Measurements from ENCODE around the gene VAT1.

The VAT1 gene

DNA sequence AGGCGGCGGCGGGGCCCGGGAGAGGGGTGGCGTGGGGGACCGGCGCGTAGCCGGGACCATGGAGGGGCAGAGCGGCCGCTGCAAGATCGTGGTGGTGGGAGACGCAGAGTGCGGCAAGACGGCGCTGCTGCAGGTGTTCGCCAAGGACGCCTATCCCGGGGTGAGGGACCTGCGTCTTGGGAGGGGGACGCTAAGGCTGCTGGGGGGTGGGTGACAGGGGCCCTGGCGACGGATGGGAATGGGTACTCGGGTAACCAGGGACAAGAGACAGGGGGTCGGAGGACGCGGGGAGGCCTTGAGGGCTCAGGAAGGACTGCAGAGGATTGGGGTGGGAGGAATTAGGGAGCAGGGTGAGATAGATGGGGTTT is 3.1 kb upstream of the VAT1 start:
- Histone ChIP-seq H3K9ac (ENCODE audit: low read length) (no peak overlapping the region), H3K36me3 (ENCODE audit: control insufficient read depth, insufficient read depth, low read length) (no peaks in the 10 kb centered on the region), H3K4me3 (ENCODE audit: low read length) (no peak overlapping the region), H3K27me3 (ENCODE audit: control insufficient read depth, insufficient read depth, low read length) (no peaks in the 10 kb centered on the region), H3K4me1 (ENCODE audit: control insufficient read depth, insufficient read depth, low read length) (peaks cover 18% of the 10 kb centered on the region), H3K9me3 (ENCODE audit: control insufficient read depth, low read length) (no peaks in the 10 kb centered on the region)

DNA sequence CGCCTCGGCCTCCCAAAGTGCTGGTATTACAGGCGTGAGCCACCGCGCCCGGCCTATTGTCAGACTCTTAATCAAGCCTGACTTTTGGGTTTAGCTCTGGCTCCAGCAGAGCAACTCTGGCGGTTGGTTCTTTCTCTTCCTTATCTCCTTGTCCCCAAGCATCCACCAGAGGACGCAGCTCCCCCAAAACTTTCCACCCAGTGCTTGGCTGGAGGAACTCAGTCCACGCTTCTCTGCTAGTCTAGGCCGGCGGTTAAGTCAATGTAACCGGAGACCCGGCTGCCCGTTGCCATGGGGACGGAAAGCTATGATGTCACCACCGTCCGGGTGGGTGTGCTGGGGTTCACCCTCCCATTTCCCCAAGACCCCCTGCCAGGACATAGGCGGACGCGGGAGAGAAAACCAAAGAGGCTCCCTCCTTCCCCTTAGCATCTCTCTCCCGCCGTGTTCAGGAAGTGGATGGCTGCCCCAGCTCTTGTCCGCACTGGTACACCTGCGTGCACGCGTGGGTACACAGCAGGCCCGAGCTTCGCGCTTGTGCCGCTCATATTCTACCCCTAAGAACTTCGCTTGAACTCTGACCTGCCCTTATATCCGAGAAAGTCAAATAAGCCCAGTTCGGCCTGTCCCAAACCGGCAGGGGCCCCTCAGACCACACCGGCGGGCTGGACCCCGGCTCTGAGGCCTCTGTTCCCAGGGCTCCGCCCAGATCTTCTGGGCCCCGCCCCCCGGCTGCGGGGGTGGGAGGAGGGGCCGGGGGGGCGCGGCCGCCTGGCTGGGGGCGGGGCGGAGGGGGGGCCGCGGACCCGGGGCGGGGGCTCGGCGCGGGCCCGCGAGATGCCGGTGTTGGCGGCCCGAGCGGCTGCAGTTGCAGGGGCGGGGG is 2.5 kb upstream of the VAT1 start, which contains the start of gene RND2:
Gene RND2, plus strand, starts transcription at position 825 of the 883 bp plus-strand sequence. CDS start 117 bp downstream, outside the sequence.
- peak within 1 kb of the TSS; percentile 51 for H3K4me3 ChIP-seq (ENCODE audit: low read length)
- no peaks in the 10 kb centered on the region for H3K9me3 ChIP-seq (ENCODE audit: control insufficient read depth, low read length)
- peaks cover 25% of the 10 kb centered on the region for H3K4me1 ChIP-seq (ENCODE audit: control insufficient read depth, insufficient read depth, low read length)
- H3K9ac ChIP-seq (ENCODE audit: low read length): peak within 1 kb of the TSS; percentile 68
- no peaks in the 10 kb centered on the region for H3K27me3 ChIP-seq (ENCODE audit: control insufficient read depth, insufficient read depth, low read length)
- no peaks in the 10 kb centered on the region for H3K36me3 ChIP-seq (ENCODE audit: control insufficient read depth, insufficient read depth, low read length)

DNA sequence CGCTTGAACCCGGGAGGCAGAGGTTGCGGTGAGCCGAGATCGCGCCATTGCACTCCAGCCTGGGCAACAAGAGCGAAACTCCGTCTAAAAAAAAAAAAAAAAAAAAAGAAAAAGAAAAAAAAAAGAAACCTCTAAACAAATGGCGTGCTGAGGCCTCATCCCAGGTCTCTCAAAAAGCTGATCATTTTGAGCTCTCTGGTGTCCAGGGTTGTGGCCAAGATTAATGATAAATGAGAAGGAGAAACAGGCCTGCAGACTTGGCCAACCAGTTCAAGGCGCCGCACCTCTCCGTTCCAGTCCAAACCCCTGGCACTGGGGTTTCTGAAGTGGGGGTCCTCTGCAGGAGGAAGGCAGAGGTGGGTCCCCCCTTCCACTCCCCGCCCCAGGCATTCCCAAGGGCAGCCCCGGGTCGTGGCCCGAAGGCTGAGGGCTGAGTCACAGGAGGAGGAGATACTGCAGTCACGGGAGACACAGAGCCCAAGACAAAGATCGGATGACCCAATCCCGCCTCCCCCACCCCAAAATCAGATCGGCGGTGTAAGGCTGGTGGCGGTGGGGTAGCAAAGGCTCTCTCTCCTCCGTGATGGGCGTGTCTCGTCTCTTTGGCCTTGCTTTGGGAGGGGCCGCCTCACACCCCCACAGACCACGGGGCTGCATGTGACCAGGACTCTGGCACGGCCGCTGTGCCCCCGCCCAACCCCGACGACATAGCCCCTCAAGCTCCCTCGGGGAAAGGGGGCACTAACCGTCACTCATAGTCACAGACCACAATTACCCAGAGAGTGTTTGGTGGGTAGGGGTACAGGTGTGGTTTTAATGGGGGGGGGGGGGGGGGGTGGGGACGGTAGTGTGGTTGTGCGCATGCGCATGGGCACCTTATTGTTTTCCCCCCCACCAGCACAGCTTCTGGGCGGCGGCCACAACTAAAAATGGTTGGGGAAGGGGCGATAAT is 1.1 kb downstream of the VAT1 start:
- peak overlapping the region; percentile 74 for H3K4me3 ChIP-seq (ENCODE audit: low read length)
- no peaks in the 10 kb centered on the region for H3K27me3 ChIP-seq (ENCODE audit: control insufficient read depth, insufficient read depth, low read length)
- no peaks in the 10 kb centered on the region for H3K36me3 ChIP-seq (ENCODE audit: control insufficient read depth, insufficient read depth, low read length)
- H3K9me3 ChIP-seq (ENCODE audit: control insufficient read depth, low read length): no peaks in the 10 kb centered on the region
- H3K4me1 ChIP-seq (ENCODE audit: control insufficient read depth, insufficient read depth, low read length): peaks cover 37% of the 10 kb centered on the region
- H3K9ac ChIP-seq (ENCODE audit: low read length): peak overlapping the region; percentile 74

DNA sequence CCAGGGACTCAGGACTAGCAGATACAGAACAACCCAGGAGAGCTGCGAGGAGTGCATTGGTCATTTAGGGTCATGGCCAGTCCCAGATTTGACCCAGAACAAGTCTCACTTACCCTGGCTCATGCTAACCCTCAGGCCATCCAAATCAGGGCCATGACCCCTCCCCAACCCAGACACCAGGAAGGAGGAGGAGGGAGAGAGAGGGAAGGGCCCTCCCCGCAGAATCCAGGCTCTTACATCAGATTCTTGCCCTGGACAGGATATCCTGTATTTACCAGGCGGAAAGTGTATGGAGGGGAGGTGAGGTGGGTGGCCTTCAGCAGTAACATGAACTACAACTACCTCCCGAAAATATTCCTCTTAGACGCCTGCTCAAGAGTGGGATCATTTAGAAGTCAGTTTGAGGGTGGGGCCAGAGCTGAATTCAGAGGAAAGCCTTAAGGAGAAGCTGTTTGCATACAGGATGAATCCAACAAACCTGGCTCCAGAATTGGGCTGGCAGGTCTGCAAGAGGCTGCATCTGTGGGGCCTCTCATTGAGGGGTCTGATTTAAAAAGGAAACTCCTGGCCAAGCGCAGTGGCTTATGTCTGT is 2.1 kb downstream of the VAT1 start:
- no peaks in the 10 kb centered on the region for H3K27me3 ChIP-seq (ENCODE audit: control insufficient read depth, insufficient read depth, low read length)
- H3K36me3 ChIP-seq (ENCODE audit: control insufficient read depth, insufficient read depth, low read length): no peaks in the 10 kb centered on the region
- H3K9ac ChIP-seq (ENCODE audit: low read length): peak overlapping the region; percentile 4
- H3K9me3 ChIP-seq (ENCODE audit: control insufficient read depth, low read length): no peaks in the 10 kb centered on the region
- H3K4me1 ChIP-seq (ENCODE audit: control insufficient read depth, insufficient read depth, low read length): peaks cover 42% of the 10 kb centered on the region
- H3K4me3 ChIP-seq (ENCODE audit: low read length): no peak overlapping the region

DNA sequence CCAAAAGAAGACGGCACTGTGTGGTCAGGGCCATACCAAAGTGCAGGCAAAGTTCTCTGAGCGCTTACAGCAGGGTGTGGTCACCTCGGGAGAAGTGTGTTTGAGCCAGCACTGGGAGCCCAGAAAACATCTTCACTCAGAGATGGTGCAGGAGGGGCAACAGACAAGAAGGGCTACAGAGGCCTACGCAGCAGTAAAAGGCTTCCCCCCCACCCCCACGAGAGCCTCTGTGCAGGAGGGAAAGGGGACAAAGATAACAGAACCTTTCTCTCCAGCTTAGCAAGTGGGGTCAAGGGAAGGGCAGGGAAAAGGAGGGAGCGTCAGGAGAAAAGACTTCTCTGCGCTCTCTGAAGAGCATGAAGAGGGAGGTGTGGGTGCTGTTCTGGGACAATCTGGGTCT is 2.8 kb downstream of the VAT1 start:
- H3K4me1 ChIP-seq (ENCODE audit: control insufficient read depth, insufficient read depth, low read length): peaks cover 45% of the 10 kb centered on the region

DNA sequence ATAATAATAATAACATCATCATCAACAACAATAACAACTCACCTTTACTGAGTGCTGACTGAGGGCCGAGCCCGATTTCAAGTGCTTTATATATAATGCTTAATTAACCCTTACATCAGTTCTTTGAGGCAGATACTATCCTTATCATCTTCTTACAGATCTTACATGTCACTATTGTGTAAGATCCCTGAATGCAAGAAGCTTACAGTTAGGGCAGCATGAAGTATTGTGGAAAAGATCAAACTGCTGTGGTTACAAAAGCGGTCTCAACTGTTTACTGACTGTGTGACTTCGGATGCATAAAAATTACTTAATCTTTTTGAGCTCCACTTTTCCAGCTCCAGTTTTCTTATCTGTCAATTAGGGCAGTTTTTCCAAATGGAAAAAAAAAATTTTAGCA is 3.3 kb downstream of the VAT1 start:
- Histone ChIP-seq H3K27me3 (ENCODE audit: control insufficient read depth, insufficient read depth, low read length) (no peaks in the 10 kb centered on the region), H3K4me3 (ENCODE audit: low read length) (no peak overlapping the region), H3K4me1 (ENCODE audit: control insufficient read depth, insufficient read depth, low read length) (peaks cover 47% of the 10 kb centered on the region), H3K36me3 (ENCODE audit: control insufficient read depth, insufficient read depth, low read length) (no peaks in the 10 kb centered on the region), H3K9me3 (ENCODE audit: control insufficient read depth, low read length) (no peaks in the 10 kb centered on the region), H3K9ac (ENCODE audit: low read length) (no peak overlapping the region)

More for the DNA sequence above, 2.8 kb downstream of the VAT1 start:
- no peaks in the 10 kb centered on the region for H3K36me3 ChIP-seq (ENCODE audit: control insufficient read depth, insufficient read depth, low read length)
- H3K27me3 ChIP-seq (ENCODE audit: control insufficient read depth, insufficient read depth, low read length): no peaks in the 10 kb centered on the region
- H3K9ac ChIP-seq (ENCODE audit: low read length): peak overlapping the region; percentile 4
- no peaks in the 10 kb centered on the region for H3K9me3 ChIP-seq (ENCODE audit: control insufficient read depth, low read length)
- H3K4me3 ChIP-seq (ENCODE audit: low read length): no peak overlapping the region

DNA sequence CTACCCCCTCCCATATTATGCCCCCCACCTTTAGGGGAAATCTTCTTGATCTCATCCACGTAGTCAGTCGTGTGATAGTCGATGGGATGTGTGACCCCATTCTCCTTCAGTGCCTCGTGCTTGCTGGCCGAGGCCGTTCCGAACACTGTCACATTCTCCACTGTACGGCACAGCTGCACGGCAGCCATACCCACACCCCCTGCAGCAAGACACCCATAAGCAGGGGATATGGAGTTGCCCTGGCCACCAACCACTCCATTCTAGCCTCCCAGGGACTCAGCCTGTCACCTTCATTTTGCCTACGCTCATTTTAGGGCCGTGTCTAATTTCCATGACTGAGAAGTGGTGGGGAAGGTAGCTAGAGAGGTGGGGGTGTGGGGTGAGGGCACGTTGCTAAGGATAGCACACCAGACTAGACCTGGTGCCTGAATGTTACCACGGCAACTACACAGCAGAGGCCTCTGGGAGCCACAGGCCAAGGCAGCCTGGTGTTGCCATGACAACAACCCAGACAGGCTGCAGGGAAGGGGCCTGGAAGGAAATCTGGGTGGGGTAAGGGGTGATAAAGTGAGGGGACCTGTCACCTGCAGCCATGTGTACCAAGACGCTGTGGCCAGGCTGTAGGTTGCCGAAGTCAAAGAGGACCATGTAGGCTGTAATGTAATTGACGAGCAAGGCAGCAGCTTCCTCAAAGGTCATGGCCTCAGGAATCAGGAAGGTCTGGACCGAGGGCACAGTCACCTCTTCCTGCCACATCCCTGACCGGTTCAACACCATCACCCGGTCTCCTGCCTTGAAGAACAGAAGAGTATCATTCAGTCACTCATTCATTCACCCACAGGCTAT is 4.0 kb downstream of the VAT1 start:
- no peaks in the 10 kb centered on the region for H3K27me3 ChIP-seq (ENCODE audit: control insufficient read depth, insufficient read depth, low read length)
- no peak overlapping the region for H3K9ac ChIP-seq (ENCODE audit: low read length)
- no peaks in the 10 kb centered on the region for H3K36me3 ChIP-seq (ENCODE audit: control insufficient read depth, insufficient read depth, low read length)
- H3K4me1 ChIP-seq (ENCODE audit: control insufficient read depth, insufficient read depth, low read length): peaks cover 47% of the 10 kb centered on the region
- H3K4me3 ChIP-seq (ENCODE audit: low read length): no peak overlapping the region
- no peaks in the 10 kb centered on the region for H3K9me3 ChIP-seq (ENCODE audit: control insufficient read depth, low read length)

DNA sequence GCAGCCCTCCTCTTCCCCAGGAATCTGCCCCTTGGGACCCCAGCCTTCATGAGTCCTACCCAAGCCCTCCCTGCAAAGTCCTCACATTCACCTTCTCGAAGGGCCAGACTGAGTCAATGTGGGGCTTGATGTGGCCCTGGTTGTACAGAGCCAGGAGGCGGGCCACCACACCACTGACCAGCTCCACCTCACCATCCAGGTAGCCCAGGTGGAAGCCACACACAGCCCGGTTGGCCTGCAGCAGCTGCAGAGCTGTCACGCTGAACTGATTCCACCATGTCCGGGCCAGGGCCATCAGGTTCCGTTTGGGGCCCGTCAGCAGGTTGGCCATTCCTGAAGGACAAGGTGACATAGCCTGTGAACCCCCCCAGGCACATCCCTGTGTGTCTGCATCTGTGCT is 6.0 kb downstream of the VAT1 start:
- no peaks in the 10 kb centered on the region for H3K27me3 ChIP-seq (ENCODE audit: control insufficient read depth, insufficient read depth, low read length)
- H3K36me3 ChIP-seq (ENCODE audit: control insufficient read depth, insufficient read depth, low read length): no peaks in the 10 kb centered on the region
- peaks cover 49% of the 10 kb centered on the region for H3K4me1 ChIP-seq (ENCODE audit: control insufficient read depth, insufficient read depth, low read length)
- no peaks in the 10 kb centered on the region for H3K9me3 ChIP-seq (ENCODE audit: control insufficient read depth, low read length)
- no peak overlapping the region for H3K4me3 ChIP-seq (ENCODE audit: low read length)
- H3K9ac ChIP-seq (ENCODE audit: low read length): no peak overlapping the region

DNA sequence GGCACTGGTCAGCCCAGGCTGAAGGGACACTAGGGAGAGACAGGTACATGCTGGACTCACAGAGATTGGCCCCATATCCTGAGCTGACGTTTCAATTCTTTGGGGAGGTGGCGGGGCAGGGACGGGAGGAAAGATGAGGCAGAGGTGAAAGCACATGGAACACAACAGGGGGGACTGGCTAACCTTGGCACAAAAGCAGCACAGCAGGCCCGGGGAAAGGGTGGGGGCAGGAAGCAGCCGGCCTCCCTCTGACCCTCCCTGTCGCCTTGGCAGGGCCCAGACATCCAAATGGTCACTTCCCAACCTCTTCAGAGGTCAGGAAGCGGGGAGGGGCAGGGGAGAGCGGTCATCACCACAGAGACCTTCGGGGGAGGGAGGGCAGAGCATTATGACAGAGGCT is 6.6 kb downstream of the VAT1 start:
- Histone ChIP-seq H3K9ac (ENCODE audit: low read length) (no peak overlapping the region), H3K9me3 (ENCODE audit: control insufficient read depth, low read length) (no peaks in the 10 kb centered on the region), H3K27me3 (ENCODE audit: control insufficient read depth, insufficient read depth, low read length) (no peaks in the 10 kb centered on the region), H3K4me3 (ENCODE audit: low read length) (no peak overlapping the region), H3K36me3 (ENCODE audit: control insufficient read depth, insufficient read depth, low read length) (no peaks in the 10 kb centered on the region), H3K4me1 (ENCODE audit: control insufficient read depth, insufficient read depth, low read length) (peaks cover 48% of the 10 kb centered on the region)

DNA sequence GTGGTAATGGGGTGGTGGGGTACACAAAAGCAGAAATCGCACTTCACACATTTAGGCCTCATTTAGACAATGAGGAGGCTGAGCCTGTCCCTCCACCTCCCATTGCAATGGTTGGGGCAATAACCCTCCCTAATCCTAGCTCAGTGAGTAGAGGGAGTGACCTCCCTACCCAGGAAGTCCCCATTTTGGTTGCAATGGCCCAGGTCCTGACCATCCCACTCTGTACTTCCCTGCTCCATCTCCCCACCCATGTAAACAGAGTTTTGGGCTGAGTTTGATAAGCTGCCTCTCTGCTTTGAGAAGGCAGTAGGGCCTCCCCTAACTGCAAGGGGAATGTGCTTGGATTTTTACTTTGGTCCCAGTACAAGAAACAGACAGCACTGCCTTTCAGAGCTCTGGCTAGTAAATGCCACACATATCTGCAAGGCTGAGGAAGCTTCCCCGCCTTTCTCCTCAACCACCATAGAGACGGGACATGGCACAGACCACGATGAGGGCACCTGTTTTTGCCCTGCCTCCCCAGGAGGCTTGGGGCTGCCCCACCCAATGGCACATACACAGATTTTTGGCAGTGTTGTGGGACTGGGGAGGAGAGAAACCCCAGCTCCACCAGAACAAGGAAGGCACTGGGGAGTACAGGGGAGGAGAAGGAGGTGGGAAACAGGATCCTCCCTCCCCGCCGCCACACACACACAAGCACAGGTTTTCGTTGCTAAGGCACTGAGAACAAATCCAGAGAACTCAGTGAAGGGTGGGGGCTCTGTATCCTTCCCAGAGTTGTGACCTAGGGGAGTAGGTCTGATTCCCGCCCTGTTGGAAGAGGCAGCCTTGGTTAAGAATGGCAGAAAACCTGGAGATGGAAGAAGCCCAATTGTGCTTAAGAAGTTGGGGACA is 7.3 kb downstream of the VAT1 start:
- no peak overlapping the region for H3K4me3 ChIP-seq (ENCODE audit: low read length)
- no peaks in the 10 kb centered on the region for H3K9me3 ChIP-seq (ENCODE audit: control insufficient read depth, low read length)
- no peaks in the 10 kb centered on the region for H3K27me3 ChIP-seq (ENCODE audit: control insufficient read depth, insufficient read depth, low read length)
- no peaks in the 10 kb centered on the region for H3K36me3 ChIP-seq (ENCODE audit: control insufficient read depth, insufficient read depth, low read length)
- H3K4me1 ChIP-seq (ENCODE audit: control insufficient read depth, insufficient read depth, low read length): peaks cover 48% of the 10 kb centered on the region
- no peak overlapping the region for H3K9ac ChIP-seq (ENCODE audit: low read length)
